Activated CD4-positive, alpha-beta T cell treated with anti-CD3 and anti-CD28 coated beads for 48 hours (primary cell): ENCODE measurements around the gene RRAS2.

Experiments used
- DNase-seq: peaks from one replicate; pipeline ENCODE4 v3.0.0-alpha.2; 2020

The RRAS2 gene

DNA sequence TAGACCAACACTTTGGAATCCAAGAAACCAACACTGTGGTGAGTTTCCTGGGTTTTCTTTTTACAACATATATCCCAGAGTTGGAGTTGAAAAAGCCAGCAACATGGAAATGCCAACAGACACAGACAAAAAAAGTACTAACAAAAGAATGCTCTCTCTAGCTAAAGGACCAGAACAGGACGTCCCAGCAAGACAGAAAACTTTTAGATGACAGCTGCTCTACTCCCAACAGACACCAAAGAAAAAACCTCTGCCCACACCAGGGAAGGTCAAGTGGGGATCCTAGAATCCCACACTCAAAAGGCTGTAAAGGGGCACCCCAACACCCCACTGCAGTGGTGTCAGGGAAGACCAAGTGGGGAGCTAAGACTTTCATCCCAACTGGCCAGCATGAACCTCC lies 23.3 kb downstream of the RRAS2 start:
- DNase-seq = no peak

DNA sequence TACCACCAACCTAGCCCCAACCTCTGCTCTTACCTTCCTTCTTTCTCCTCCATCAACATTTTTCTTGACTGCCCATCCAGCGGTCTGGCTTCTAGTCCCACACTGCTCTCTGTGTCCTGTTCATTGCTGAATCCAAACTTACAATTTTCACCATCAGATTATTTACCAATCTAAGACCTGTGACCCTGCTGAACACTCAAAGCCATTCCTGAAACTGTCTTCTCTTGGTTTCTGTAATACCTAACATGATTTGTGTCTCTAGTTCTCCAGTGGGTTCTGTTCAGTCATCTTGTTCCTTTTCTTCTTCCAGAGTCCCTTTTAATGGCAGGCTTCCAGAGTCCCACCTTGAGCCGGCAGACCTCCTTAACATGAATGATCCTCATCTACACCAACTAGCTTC lies 24.1 kb downstream of the RRAS2 start:
- DNase-seq = no peak

DNA sequence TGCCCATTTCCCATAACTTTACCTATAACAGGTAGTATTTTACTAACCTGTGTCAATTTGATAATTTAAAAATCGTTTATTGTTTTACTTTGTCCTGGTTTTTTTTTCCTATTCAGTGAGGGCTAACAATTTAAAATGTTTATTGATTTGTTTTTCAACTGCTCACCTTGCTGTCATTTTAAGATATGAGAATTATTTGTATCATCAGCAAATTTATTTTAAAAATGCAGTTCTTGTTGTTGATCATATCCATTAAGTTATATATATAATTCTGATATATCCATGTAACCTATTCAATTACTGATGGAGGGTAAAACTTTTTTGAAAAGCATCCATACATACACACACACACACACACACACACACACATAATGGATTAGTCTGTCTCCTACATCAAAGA lies 24.8 kb downstream of the RRAS2 start:
- no peak for DNase-seq

DNA sequence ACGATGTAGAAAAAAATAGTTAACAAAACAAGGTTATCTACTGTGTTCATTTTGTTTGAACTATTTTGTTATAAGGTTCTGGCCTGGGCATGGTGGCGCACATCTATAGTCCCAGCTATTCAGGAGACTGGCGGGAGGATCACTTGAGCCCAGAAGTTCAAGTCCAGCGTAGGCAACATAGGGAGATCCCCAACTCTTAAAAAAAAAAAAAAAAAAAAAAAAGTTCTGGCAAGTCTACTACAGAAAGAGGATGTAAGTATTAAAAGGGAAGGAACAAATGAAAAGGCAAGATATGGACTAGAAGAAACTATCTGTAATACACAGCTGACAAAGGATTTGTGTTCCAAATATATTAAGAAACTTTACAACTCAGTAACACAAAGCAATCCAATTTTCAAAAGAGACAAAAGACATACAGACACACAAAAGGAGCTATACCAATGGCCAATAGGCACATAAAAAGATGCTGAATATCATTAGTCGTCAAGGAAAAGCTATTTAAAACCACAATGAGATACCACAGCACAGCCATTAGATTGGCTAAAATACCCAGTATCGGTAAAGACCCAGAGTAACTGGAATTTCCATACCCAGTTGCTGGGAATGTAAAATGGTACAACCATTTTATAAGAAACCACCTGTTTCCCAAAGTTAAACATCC lies 27.4 kb downstream of the RRAS2 start:
- no peak for DNase-seq

DNA sequence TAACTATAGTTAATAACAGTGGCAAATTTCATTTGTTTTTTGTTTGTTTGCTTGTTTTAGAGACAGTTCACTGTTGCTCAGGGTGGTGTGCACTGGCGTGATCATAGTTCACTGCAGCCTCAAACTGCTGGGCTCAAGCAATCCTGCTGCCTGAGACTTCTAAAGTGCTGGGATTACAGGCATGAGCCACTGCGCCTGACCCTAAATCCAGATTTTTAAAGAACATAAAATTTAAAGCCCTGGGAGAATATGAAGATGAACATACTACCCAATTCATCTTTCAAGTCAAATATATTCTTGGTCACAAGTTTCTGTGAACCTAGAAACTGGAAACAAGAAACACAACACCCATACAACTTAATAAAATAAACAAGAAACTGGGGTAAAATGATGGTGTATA lies 28.1 kb downstream of the RRAS2 start:
- no peak for DNase-seq

DNA sequence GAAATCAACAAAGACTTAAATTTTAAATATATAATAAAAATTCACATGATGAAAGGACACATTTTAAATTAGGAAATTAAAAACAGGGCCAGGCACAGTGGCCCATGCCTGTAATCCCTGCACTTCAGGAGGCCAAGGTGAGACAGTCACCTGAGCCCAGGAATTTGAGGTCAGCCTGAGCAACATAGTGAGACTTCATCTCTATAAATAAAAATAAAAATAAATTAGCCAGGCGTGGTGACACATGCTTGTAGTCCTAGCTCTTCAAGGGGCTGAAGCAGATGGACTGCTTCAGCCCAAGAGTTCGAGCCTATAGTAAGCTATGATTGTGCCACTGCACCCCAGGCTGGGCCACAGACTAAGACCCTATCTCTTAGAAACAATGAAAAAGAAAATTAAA lies 29.3 kb downstream of the RRAS2 start:
- DNase-seq = no peak

DNA sequence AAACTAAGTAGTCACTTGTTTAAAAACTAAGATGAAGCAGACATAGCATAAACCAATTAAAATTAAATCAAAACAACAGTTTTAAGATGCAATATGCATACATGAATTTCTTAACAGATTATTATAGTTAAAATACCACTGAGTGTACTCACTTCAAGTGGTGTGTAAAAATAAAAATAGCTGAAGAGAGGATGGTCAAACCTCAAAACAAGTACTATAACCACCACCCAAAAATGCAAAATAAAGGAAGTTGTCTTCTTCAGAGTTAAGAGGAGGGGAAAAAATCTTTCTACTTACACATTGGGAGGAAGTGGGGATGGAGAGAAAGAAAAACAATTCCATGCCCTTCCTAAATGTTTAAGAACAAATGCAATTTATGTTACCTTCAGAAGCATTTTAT lies 31.9 kb downstream of the RRAS2 start:
- DNase-seq = no peak

DNA sequence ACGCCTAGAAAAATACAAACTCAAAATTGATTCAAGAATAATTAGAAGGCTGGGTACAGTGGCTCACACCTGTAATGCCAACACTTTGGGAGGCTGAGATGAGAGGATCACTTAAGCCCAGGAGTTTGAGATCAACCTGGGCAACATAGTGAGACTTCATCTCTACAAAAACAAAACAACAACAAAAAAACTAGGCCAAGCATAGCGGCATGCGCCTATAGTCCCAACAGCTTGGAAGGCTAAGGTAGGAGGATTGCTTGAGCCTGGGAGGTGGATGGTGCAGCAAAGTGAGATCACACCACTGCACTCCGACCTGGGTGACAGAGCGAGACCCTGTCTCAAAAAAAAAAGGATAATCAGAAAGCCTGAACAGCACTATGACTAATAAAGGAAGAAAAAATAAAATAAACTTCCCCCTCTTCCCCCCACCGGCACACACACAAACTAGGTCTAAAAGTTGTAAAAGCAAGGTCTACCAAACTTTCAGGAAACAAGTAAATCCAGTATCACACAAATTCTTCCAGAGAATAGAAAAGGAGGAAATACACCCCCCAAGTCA lies 35.8 kb downstream of the RRAS2 start:
- DNase-seq = no peak

DNA sequence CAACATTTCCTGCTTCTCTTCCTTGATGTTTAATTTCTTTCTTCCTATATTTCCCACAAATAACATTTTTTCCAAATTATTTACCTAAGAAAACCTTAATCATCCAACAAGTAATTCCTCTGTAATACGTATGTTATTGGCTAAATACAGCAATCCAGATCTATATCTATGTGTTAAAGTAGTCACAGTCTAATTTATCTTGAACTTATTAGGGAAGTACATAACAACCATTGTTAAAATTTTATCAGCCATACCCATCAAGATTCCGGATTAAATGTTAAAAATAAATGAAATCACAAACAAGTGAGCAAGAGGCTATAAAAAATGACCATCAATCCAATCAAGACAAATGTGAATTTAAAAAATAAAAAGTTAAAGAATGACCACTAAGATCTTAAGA lies 36.5 kb downstream of the RRAS2 start:
- DNase-seq = no peak

DNA sequence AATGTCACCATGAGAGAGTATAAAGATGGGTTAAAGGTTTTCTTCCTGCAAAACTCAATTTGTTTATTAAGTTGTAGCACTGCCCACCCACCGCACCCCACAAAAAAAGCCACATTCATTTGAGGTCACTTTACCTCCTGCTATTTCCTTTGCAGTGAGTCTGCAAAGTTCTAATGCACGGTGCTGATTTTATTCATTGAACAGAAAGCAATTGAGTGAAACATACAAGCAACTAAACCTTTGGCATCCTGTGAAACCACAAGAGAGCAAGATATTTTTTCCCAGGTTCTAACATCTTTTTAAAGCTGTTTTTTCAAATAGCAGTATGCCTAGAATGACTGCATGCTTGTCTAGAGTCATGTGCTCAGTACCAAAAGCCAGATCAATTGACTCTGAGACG lies 39.0 kb downstream of the RRAS2 start:
- DNase-seq = no peak

DNA sequence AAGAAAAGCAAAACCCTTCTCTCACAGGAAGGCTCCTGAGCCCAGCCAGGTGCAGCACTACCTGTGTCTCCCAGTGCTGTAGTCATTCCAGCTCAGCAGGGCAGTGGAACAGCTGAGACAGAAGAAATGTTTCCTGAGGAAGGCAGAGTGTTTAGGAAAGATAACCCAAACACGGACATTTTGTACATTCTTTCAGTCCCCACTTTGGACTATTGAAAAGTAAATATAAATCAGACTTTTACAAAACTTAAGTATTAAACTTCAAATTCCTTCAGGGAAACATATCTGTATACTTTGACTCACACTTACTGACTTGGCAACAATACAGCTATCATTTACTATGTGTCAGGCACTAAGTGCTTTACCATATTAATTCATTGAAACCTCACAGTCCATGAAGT lies 40.4 kb downstream of the RRAS2 start:
- no peak for DNase-seq

DNA sequence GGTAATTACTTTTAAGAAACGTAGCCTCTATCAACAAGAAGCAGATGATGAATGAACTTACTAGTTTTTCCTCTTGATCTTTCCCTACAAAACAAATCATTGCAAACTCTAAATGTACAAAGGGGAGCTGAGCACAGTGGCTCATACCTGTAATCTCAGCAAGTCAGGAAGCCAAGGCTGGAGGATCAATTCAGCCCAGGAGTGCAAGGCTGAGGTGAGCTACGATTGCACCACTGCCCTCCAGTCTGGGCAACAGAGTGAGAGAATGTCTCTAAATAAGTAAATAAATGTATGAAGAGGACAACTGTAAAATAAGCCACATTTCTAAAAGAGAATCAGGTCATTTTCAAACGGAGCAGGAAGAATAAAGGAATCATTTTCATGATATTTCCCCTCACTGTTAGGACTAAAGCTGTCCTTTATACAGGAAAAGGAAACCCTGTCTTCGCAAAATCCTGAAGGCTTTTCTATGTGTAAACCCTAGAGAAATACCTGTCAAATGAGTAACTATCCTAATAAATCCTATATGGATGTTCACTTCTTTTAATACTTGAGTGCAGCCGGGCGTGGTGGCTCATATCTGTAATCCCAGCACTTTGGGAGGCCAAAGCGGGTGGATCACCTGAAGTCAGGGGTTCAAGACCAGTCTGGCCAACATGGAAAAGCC lies 41.2 kb downstream of the RRAS2 start:
- DNase-seq = no peak

DNA sequence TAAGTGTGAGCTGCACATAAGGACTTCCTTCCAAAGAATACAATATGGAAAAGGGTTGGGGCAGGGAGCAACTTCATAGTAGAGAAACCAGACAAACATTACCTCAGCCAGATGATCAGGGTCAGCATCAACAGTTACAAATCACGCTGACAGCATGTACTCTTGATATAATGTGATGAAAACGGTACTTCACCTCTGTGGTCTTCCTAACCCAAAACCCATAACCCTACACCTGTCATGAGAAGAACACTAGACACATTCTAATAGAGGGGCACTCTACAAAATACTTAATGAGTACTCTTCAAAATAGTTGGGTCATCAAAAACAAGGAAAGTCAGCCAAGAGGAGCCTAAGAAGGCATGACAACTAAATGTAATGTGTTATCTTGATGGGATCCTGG lies 43.9 kb downstream of the RRAS2 start:
- no peak for DNase-seq

DNA sequence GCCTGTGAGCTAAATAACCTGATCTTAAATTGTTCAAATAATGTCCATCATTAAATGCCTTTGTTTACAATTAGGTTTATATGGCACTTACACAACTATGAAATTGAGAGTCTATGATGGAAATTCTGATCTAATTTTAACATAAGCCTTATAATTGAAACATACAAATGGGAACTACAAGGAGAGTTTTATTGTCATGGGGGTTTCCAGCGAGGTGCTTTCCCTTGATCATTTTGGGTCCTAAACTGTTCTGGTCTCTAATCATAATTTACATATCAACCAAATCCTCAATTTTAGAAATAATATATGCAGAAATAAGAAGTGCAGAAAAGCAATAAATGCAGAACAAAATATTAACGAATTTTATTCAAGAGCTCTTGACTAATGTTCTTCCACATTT lies 44.9 kb downstream of the RRAS2 start:
- DNase-seq = no peak

DNA sequence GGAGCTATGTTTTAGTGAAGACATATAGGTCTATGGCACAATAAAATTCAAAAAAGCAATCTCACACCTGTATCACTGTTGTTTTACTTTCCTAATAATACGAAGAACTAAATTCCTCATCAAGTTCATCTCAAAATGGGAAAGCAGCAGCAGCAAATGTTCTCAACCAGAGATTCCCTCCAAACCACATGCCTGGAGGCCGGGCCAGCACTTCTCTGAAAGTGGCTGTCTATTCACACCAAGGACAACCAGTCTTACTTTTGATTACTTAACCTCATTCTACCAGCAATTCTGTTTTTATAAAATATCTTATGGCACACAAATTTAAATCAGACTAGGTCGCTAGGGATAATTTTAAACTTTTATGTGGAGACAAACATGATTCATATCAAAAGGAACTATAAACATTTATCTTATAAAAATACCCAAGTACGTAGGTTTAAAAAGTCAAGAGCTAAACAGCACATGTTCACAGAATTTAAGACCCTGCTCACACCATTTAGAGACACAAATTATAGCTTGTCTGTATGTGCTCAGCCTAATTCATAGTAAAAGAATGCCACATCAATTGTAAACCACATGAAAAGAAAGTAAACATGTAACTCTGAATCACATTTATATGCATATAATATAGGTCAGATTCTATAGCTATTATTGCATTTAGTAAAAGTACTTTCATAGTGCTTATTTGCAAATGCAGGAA lies 46.1 kb downstream of the RRAS2 start:
- no peak for DNase-seq

DNA sequence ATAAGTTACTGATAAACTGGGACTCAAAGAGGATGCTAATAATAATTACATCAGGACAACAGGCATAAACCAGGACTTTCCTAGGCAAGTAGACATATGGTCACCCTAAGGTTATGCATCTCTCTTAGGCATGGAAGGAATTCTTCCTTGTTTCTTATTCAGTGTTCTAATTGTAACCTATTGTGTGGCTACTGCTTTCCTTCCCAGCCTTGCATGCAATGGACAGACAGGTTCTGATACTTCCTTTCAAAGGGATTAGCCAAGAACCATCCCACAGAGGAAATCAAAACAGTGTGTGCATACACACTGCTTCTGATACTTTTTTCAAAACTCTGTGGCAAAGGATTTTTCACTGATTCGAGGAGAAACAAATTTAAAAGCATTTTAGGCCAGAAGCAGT lies 48.3 kb downstream of the RRAS2 start:
- no peak for DNase-seq

DNA sequence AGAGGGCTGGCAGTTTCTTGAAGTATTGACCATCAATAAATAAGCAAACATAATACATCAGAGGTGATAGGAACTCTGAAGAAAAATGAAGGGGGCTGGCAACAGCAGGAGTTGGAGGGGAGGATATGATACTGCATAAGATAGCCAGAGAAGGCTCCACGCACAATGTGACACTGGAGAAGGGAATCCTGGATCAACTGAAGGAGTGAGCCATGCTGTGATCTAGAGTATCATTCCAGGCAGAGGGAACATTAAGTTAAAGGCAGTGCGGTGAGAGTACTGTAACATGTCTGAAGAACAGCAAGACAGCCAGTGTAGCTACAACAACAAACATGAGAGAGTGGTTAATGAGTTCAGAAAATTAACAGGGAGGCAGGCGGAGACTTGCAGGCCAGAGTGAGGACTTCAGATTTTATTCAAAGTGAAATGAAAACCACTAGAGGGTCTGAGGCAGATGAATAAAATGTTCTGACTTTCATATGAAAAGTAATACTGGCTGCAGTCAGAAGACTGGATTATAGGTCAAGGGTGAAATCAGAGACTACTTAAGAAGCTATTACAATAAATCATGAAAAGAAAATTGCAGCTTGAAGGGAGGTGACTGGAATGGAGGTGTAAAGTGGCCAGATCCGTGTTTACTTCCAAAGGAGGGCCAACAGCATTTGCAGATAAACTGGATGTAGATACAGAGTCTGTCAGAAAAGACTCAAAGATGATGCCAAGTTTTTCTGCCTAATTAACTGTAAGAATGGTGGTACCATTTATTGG lies 49.4 kb downstream of the RRAS2 start:
- DNase-seq = no peak

DNA sequence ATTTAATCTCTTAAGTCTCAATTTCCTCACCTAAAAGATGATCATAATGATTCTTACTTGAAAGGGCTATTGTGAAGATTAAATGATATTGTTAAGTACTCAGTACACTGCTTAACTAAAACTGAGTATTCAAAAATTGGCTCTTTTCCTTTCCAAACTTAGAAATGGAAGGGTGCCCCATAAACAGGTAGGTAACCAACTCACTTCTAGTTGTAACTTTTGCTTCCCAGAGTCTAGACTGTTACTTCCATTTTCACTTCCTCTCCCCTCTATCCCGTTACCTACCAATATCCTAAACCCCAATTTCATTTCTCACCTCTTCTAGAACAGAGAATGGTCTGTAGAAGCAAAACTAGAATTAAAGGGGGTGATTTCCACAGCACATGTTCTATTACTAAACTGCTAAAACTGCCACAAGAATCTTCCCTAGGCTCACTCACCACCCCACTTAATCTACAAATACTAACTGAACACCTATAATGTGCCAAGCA lies 50.0 kb downstream of the RRAS2 start:
- DNase-seq = no peak

DNA sequence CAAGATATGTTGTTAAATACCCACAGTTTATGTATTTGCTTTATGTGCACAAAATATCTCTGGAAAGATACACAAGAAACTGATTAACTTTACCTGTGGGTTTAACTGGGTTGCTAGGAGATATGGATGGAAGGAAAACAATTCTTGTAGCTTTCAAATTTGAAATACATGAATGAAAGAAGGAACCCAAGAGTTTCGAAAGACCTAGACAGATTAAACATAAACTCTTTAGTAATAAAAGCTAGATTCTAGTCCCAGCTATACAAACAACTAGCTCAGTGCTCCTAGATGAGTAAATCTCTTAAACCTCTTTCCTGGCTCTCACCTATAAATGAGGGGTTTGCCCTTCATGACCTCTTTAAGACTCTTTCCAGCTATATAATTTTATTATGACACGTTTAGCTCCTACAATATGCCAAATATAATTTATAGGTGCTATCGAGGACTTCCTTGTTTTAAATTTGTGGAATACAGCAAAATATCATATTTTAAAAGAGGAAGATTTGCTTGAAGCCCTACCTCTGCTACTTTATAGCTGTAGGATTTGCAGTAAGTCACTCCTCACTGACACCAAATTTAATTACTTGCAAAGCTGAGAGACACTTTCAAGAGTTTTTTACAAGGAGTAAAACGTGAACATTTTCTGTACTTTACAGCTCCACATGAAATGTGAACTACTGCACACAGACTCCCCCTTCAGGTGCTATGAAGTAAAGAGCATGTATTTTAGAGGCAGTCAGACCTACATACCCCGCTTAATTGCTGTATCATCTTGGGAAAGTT lies 50.7 kb downstream of the RRAS2 start:
- no peak for DNase-seq

DNA sequence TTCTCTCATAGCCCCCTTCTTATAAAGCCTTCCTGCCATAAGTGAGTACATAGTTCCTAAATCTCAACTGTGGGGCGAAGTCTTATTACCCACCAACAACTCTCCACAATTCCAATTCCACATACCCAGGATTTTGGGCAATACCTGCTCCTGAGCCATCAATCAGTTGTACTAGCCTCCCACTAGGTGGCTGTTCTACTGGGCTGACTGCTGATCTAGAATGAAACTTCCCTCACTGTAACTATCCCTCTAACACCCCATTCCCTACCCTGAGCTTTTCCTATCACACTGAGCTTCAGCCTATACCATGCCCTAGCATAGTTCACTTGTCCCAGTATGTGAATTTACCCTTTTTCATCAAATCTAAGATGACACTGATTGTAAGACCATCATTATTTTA lies 52.5 kb downstream of the RRAS2 start:
- no peak for DNase-seq

DNA sequence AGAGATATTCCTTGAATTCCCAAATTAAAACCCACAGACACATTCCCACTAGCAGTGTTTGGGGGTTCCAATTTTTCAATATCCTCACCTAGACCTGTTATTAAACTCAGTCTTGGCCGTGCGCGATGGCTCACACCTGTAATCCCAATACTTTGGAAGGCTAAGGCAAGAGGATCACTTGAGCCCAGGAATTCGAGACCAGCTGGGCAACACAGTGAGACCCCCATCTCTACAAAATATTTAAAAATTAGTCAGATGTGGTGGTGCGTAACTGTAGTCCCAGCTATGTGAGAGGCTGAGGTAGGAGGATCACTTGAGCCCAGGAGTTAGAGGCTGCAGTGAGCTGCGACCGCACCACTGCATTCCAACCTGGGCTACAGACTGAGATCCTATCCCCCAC lies 53.3 kb downstream of the RRAS2 start:
- no peak for DNase-seq

DNA sequence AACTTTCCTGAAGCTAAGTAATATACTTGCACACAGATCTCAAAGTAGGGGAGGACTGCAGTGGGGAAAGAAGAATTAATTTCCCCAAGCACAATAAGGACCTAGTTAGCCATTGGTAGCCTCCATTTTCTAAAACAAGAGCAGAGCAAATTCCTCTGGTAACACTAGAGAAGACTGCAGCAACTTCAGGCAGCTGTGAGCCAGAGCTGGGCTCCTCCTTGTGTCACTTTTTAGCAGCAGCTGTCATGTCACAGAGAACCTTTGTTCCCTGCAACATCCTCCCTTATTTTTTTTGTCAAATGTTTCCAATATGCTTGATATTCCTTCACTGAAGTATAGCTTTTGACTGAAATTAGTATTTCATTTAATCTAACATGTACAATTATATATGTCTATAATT lies 54.4 kb downstream of the RRAS2 start:
- no peak for DNase-seq
